ENCODE results near the gene GJC1. TPM values are rescaled to one million over a fixed set of nuclear protein-coding genes. Genes with fewer than 3 reads are reported as not detected.

GJC1 gene
- polyA plus RNA-seq, 1 donor from 2014 or later = 8.0 TPM

GRCh38 chr17:44787271-44787940 is 42.7 kb downstream of the GJC1 start:
- no peak for TF ChIP-seq REST (IDR thresholded peaks at IDR 0.05; ENCODE audit: borderline replicate concordance)
- TF ChIP-seq RAD21 (conservative IDR thresholded peaks at IDR 0.05) = no peak
- TF ChIP-seq POLR2AphosphoS5 (IDR thresholded peaks at IDR 0.05) = no peak
- no peak for TF ChIP-seq EZH2 (IDR thresholded peaks at IDR 0.05; ENCODE audit: borderline replicate concordance, insufficient read depth, low read length, poor library complexity, severe bottlenecking)
- TF ChIP-seq MXI1 (conservative IDR thresholded peaks at IDR 0.05; ENCODE audit: poor library complexity, severe bottlenecking) = no peak
- TF ChIP-seq TAF1 (IDR thresholded peaks at IDR 0.05; ENCODE audit: low read depth) = no peak
- no peak for TF ChIP-seq EP300 (conservative IDR thresholded peaks at IDR 0.05; ENCODE audit: poor library complexity, severe bottlenecking)
- no peak for TF ChIP-seq SMC3 (conservative IDR thresholded peaks at IDR 0.05; ENCODE audit: poor library complexity)
- no peak for TF ChIP-seq CTCF (IDR thresholded peaks at IDR 0.05; ENCODE audit: poor library complexity, severe bottlenecking)
- Histone ChIP-seq H3K79me2 (replicated peaks; ENCODE audit: insufficient read depth, low read length) (no peaks in the 10 kb centered on the region), H3K27ac (ENCODE audit: low read length) (no peak overlapping the region), H2AFZ (ENCODE audit: low read depth, low read length) (no peak overlapping the region), H3K9ac (ENCODE audit: low read length) (no peak overlapping the region), H4K20me1 (ENCODE audit: insufficient read depth) (no peaks in the 10 kb centered on the region), H3K4me2 (ENCODE audit: low read length) (no peak overlapping the region), H3K9me3 (ENCODE audit: low read length) (no peaks in the 10 kb centered on the region), H3K4me3 (ENCODE audit: low read length) (no peak overlapping the region), H3F3A (ENCODE audit: insufficient read depth, low read length, poor library complexity, severe bottlenecking) (no peaks in the 10 kb centered on the region), H3K9me2 (ENCODE audit: insufficient read depth, low read length) (no peaks in the 10 kb centered on the region), H3K36me3 (ENCODE audit: insufficient read depth, low read length) (no peaks in the 10 kb centered on the region), H3K27me3 (ENCODE audit: insufficient read depth, low read depth, low read length) (no peaks in the 10 kb centered on the region)

GRCh38 chr17:44786551-44787081 is 43.5 kb downstream of the GJC1 start:
- Histone ChIP-seq H3K27me3 (ENCODE audit: insufficient read depth, low read depth, low read length) (no peaks in the 10 kb centered on the region), H3K9me2 (ENCODE audit: insufficient read depth, low read length) (no peaks in the 10 kb centered on the region), H3F3A (ENCODE audit: insufficient read depth, low read length, poor library complexity, severe bottlenecking) (no peaks in the 10 kb centered on the region), H4K20me1 (ENCODE audit: insufficient read depth) (no peaks in the 10 kb centered on the region), H3K4me2 (ENCODE audit: low read length) (no peak overlapping the region), H3K27ac (ENCODE audit: low read length) (no peak overlapping the region), H3K9ac (ENCODE audit: low read length) (no peak overlapping the region), H3K36me3 (ENCODE audit: insufficient read depth, low read length) (no peaks in the 10 kb centered on the region), H3K79me2 (replicated peaks; ENCODE audit: insufficient read depth, low read length) (no peaks in the 10 kb centered on the region), H3K9me3 (ENCODE audit: low read length) (no peaks in the 10 kb centered on the region), H2AFZ (ENCODE audit: low read depth, low read length) (no peak overlapping the region), H3K4me3 (ENCODE audit: low read length) (no peak overlapping the region)
- TF ChIP-seq EZH2 (IDR thresholded peaks at IDR 0.05; ENCODE audit: borderline replicate concordance, insufficient read depth, low read length, poor library complexity, severe bottlenecking) (no peak), EP300 (conservative IDR thresholded peaks at IDR 0.05; ENCODE audit: poor library complexity, severe bottlenecking) (no peak), RAD21 (conservative IDR thresholded peaks at IDR 0.05) (no peak), TAF1 (IDR thresholded peaks at IDR 0.05; ENCODE audit: low read depth) (no peak), POLR2AphosphoS5 (IDR thresholded peaks at IDR 0.05) (no peak), SMC3 (conservative IDR thresholded peaks at IDR 0.05; ENCODE audit: poor library complexity) (no peak), CTCF (IDR thresholded peaks at IDR 0.05; ENCODE audit: poor library complexity, severe bottlenecking) (no peak), REST (IDR thresholded peaks at IDR 0.05; ENCODE audit: borderline replicate concordance) (no peak)
